GM23338 (cell line): ENCODE results near the gene KRT16. TPM values are rescaled to one million over a fixed set of nuclear protein-coding genes. Genes with fewer than 3 reads are reported as not detected.

Experiments
- ATAC-seq: fragments of 200-7000 bp; cut with Tn5 transposase; 3 replicates; pipeline ENCODE4 v1.9.1; 2020
- DNase-seq: peaks from one replicate; pipeline ENCODE4 v3.0.0-alpha.2; 2015; ENCODE audit warnings: low spot score
- H2AFZ ChIP-seq: fragments of 200-600 bp; sonication (generic); 2 replicates; pipeline ENCODE4 v1.8.0; 2016; ENCODE audit warnings: antibody characterized with exemption, mild to moderate bottlenecking, moderate library complexity
- H3F3A ChIP-seq: fragments of 200-600 bp; sonication (generic); replicated peaks from 2 replicates; pipeline ENCODE4 v1.8.0; 2017; ENCODE audit warnings: antibody characterized with exemption, mixed run types, low read depth
- H3K27ac ChIP-seq: fragments of 200-600 bp; sonication (generic); 2 replicates; pipeline ENCODE4 v1.6.1; 2016; ENCODE audit warnings: low read depth
- H3K27me3 ChIP-seq: fragments of 200-600 bp; sonication (generic); 2 replicates; pipeline ENCODE4 v1.8.0; 2016; ENCODE audit warnings: mild to moderate bottlenecking, mixed run types, moderate library complexity; ENCODE audit not compliant: insufficient read depth
- H3K36me3 ChIP-seq: fragments of 200-600 bp; sonication (generic); 2 replicates; pipeline ENCODE4 v1.8.0; 2016; ENCODE audit warnings: mild to moderate bottlenecking; ENCODE audit not compliant: insufficient read depth
- H3K4me1 ChIP-seq: fragments of 200-600 bp; sonication (generic); 2 replicates; pipeline ENCODE4 v1.8.0; 2016; ENCODE audit warnings: mild to moderate bottlenecking, moderate library complexity; ENCODE audit not compliant: insufficient read depth
- H3K4me2 ChIP-seq: fragments of 200-600 bp; sonication (generic); 2 replicates; pipeline ENCODE4 v1.7.1; 2017; ENCODE audit warnings: mixed run types
- H3K4me3 ChIP-seq: fragments of 200-600 bp; sonication (generic); 2 replicates; pipeline ENCODE4 v1.6.1; 2016; ENCODE audit warnings: mixed run types
- H3K79me2 ChIP-seq: fragments of 200-600 bp; sonication (generic); replicated peaks from 2 replicates; pipeline ENCODE4 v1.8.0; 2017; ENCODE audit warnings: mild to moderate bottlenecking; ENCODE audit not compliant: insufficient read depth
- H3K9me2 ChIP-seq: fragments of 200-600 bp; sonication (generic); 2 replicates; pipeline ENCODE4 v1.8.0; 2017; ENCODE audit not compliant: insufficient read depth
- H4K20me1 ChIP-seq: fragments of 200-600 bp; sonication (generic); replicated peaks from 2 replicates; pipeline ENCODE4 v1.8.0; 2017; ENCODE audit warnings: mild to moderate bottlenecking; ENCODE audit not compliant: insufficient read depth
- H3K27ac Mint-ChIP-seq: 2 replicates; pipeline ENCODE4 v1.8.0; 2020; ENCODE audit warnings: inconsistent platforms, mild to moderate bottlenecking, moderate library complexity, mixed read lengths
- H3K27me3 Mint-ChIP-seq: 3 replicates; pipeline ENCODE4 v1.8.0; 2022; ENCODE audit warnings: low read depth, mild to moderate bottlenecking, moderate library complexity, mixed read lengths, inconsistent platforms; ENCODE audit not compliant: insufficient read depth, poor library complexity
- H3K36me3 Mint-ChIP-seq: 3 replicates; pipeline ENCODE4 v1.8.0; 2021; ENCODE audit warnings: low read depth, mild to moderate bottlenecking, inconsistent platforms, moderate library complexity, mixed read lengths
- H3K4me1 Mint-ChIP-seq: 3 replicates; pipeline ENCODE4 v1.8.0; 2020; ENCODE audit warnings: mild to moderate bottlenecking, inconsistent platforms, mixed read lengths
- H3K4me3 Mint-ChIP-seq: 3 replicates; pipeline ENCODE4 v1.8.0; 2021; ENCODE audit warnings: moderate library complexity, mild to moderate bottlenecking, inconsistent platforms, mixed read lengths
- H3K9me3 Mint-ChIP-seq: 3 replicates; pipeline ENCODE4 v1.8.0; 2020; ENCODE audit warnings: moderate library complexity, mild to moderate bottlenecking, inconsistent platforms, mixed read lengths
- CREB1 ChIP-seq: fragments of 250-450 bp; sonication (Bioruptor Pico); IDR thresholded peaks from 2 replicates; pipeline ENCODE4 v1.5.0; 2020; ENCODE audit warnings: low read depth, mild to moderate bottlenecking, moderate library complexity
- EZH2 ChIP-seq: fragments of 200-600 bp; sonication (generic); IDR thresholded peaks from one replicate; pipeline ENCODE4 v1.8.0; 2017; ENCODE audit warnings: antibody characterized with exemption, mild to moderate bottlenecking, low read depth; ENCODE audit not compliant: unreplicated experiment
- EZH2phosphoT487 ChIP-seq: fragments of 200-600 bp; sonication (generic); IDR thresholded peaks from one replicate; pipeline ENCODE4 v1.8.1; 2018; ENCODE audit warnings: antibody characterized with exemption; ENCODE audit not compliant: unreplicated experiment
- NANOG ChIP-seq: IDR thresholded peaks from 2 replicates; pipeline ENCODE4 v1.6.1; 2016; ENCODE audit warnings: antibody characterized with exemption, borderline replicate concordance
- POLR2AphosphoS5 ChIP-seq: IDR thresholded peaks from 2 replicates; pipeline ENCODE4 v1.6.1; 2016; ENCODE audit warnings: antibody characterized with exemption, low read depth
- STAT1 ChIP-seq: IDR thresholded peaks from one replicate; pipeline ENCODE4 v1.6.1; 2016; ENCODE audit warnings: antibody characterized with exemption; ENCODE audit not compliant: unreplicated experiment
- ZNF114 ChIP-seq: fragments of 250-450 bp; sonication (Bioruptor Pico); IDR thresholded peaks from 2 replicates; pipeline ENCODE4 v1.5.0; 2020; ENCODE audit warnings: mild to moderate bottlenecking, moderate library complexity
- polyA plus RNA-seq: library from polyadenylated mRNA; unstranded; fragments of >200 nt; fragmentation: Nextera tagmentation; extraction: Ambion mirVana; gene quantifications from 2 replicates; pipeline ENCODE4 v1.2.1, GENCODE V29; 2016
- total RNA-seq: library from RNA; depleted of rRNA; stranded (reverse); fragments of >200 nt; shearing (Covaris generic); gene quantifications from 2 replicates; pipeline ENCODE4 v1.2.3, GENCODE V29; 2014
- TF ChIP-seq, protein P1 (sequence below): fragments of 250-450 bp; sonication (Bioruptor Pico); IDR thresholded peaks from 2 replicates; pipeline ENCODE4 v1.5.0; 2020; ENCODE audit warnings: mild to moderate bottlenecking, moderate library complexity
- TF ChIP-seq, protein P2 (sequence below): IDR thresholded peaks from 2 replicates; pipeline ENCODE4 v1.6.1; 2016; ENCODE audit warnings: antibody characterized with exemption
- TF ChIP-seq, protein P3 (sequence below), 2 experiments: fragments of 200-600 bp in 1 of 2; sonication (generic) in 1 of 2; conservative IDR thresholded peaks; 2 replicates each; pipeline versions ENCODE4 v1.5.1 to v1.6.1; 2016 to 2017; ENCODE audit warnings: antibody characterized with exemption in 2 of 2, low read depth in 2 of 2, mild to moderate bottlenecking in 2 of 2, moderate library complexity in 1 of 2

The KRT16 gene
- total and polyA plus RNA-seq, 2 experiments from 2014 or later, result not detected

DNA sequence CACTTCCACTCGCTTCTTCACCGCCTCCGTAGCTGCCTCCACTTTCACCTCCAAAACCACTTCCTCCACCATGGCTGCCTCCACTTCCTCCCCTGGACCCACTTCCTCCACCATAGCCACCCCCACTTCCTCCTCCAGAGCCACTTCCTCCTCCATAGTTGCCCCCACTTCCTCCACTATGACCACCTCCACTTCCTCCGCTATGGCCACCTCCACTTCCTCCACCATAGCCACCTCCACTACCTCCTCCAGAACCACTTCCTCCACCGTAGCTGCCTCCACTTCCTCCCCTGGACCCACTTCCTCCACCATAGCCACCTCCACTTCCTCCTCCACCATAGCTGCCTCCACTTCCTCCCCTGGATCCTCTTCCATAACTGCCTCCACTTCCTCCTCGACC, 45.2 kb downstream of the KRT16 start (continued):
- TF ChIP-seq, protein P1, sequence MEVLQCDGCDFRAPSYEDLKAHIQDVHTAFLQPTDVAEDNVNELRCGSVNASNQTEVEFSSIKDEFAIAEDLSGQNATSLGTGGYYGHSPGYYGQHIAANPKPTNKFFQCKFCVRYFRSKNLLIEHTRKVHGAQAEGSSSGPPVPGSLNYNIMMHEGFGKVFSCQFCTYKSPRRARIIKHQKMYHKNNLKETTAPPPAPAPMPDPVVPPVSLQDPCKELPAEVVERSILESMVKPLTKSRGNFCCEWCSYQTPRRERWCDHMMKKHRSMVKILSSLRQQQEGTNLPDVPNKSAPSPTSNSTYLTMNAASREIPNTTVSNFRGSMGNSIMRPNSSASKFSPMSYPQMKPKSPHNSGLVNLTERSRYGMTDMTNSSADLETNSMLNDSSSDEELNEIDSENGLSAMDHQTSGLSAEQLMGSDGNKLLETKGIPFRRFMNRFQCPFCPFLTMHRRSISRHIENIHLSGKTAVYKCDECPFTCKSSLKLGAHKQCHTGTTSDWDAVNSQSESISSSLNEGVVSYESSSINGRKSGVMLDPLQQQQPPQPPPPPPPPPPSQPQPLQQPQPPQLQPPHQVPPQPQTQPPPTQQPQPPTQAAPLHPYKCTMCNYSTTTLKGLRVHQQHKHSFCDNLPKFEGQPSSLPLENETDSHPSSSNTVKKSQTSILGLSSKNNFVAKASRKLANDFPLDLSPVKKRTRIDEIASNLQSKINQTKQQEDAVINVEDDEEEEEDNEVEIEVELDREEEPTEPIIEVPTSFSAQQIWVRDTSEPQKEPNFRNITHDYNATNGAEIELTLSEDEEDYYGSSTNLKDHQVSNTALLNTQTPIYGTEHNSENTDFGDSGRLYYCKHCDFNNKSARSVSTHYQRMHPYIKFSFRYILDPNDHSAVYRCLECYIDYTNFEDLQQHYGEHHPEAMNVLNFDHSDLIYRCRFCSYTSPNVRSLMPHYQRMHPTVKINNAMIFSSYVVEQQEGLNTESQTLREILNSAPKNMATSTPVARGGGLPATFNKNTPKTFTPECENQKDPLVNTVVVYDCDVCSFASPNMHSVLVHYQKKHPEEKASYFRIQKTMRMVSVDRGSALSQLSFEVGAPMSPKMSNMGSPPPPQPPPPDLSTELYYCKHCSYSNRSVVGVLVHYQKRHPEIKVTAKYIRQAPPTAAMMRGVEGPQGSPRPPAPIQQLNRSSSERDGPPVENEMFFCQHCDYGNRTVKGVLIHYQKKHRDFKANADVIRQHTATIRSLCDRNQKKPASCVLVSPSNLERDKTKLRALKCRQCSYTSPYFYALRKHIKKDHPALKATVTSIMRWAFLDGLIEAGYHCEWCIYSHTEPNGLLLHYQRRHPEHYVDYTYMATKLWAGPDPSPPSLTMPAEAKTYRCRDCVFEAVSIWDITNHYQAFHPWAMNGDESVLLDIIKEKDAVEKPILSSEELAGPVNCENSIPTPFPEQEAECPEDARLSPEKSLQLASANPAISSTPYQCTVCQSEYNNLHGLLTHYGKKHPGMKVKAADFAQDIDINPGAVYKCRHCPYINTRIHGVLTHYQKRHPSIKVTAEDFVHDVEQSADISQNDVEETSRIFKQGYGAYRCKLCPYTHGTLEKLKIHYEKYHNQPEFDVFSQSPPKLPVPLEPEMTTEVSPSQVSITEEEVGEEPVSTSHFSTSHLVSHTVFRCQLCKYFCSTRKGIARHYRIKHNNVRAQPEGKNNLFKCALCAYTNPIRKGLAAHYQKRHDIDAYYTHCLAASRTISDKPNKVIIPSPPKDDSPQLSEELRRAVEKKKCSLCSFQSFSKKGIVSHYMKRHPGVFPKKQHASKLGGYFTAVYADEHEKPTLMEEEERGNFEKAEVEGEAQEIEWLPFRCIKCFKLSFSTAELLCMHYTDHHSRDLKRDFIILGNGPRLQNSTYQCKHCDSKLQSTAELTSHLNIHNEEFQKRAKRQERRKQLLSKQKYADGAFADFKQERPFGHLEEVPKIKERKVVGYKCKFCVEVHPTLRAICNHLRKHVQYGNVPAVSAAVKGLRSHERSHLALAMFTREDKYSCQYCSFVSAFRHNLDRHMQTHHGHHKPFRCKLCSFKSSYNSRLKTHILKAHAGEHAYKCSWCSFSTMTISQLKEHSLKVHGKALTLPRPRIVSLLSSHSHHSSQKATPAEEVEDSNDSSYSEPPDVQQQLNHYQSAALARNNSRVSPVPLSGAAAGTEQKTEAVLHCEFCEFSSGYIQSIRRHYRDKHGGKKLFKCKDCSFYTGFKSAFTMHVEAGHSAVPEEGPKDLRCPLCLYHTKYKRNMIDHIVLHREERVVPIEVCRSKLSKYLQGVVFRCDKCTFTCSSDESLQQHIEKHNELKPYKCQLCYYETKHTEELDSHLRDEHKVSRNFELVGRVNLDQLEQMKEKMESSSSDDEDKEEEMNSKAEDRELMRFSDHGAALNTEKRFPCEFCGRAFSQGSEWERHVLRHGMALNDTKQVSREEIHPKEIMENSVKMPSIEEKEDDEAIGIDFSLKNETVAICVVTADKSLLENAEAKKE (CRISPR knock-in tag), result no peak
- TF ChIP-seq NANOG, result no peak
- no peak for TF ChIP-seq STAT1
- TF ChIP-seq CREB1 (CRISPR knock-in tag), result no peak
- no peak for TF ChIP-seq EZH2phosphoT487

DNA sequence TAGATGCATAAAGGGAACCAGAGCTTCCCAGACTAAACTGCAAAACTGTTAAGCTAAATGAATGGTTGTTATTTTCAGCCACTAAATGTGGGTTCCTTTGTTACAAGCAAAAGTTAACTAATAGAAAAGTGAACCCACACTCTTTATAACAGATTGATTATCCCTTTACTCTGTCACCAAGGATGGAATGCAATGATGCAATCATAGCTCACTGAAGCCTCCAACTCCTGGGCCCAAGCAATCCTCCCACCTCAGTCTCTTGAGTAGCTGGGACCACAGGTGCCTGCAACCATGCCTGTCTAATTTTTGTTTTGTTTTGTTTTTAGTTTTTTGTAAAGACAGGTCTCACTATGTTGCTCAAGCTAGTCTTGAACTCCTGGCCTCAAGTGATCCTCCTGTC, 47.2 kb downstream of the KRT16 start:
- peaks cover 16% of the 10 kb centered on the region for H3K27me3 Mint-ChIP-seq
- no peak for DNase-seq
- no peaks in the 10 kb centered on the region for H3K36me3 Mint-ChIP-seq
- no peak overlapping the region for H3K27ac ChIP-seq
- H3K79me2 ChIP-seq, result no peaks in the 10 kb centered on the region
- H3K4me1 ChIP-seq, result no peaks in the 10 kb centered on the region
- H3K9me3 Mint-ChIP-seq, result peaks cover 6% of the 10 kb centered on the region; the same call in 1 of the 3 replicates
- H3F3A ChIP-seq, result no peaks in the 10 kb centered on the region
- no peaks in the 10 kb centered on the region for H3K27me3 ChIP-seq
- H3K4me3 Mint-ChIP-seq, result no peak overlapping the region
- no peaks in the 10 kb centered on the region for H3K36me3 ChIP-seq
- H3K27ac Mint-ChIP-seq, result no peak overlapping the region
- H2AFZ ChIP-seq, result no peak overlapping the region
- H3K4me3 ChIP-seq, result no peak overlapping the region
- ATAC-seq, result no peak
- peaks cover 4% of the 10 kb centered on the region; the same call in 1 of the 2 replicates for H3K9me2 ChIP-seq
- no peaks in the 10 kb centered on the region for H3K4me1 Mint-ChIP-seq
- no peaks in the 10 kb centered on the region for H4K20me1 ChIP-seq
- H3K4me2 ChIP-seq, result no peak overlapping the region
- no peak for TF ChIP-seq POLR2AphosphoS5
- TF ChIP-seq STAT1, result no peak
- TF ChIP-seq ZNF114 (CRISPR knock-in tag), result no peak
- no peak for TF ChIP-seq NANOG
- TF ChIP-seq EZH2phosphoT487, result no peak
- TF ChIP-seq, protein P2, sequence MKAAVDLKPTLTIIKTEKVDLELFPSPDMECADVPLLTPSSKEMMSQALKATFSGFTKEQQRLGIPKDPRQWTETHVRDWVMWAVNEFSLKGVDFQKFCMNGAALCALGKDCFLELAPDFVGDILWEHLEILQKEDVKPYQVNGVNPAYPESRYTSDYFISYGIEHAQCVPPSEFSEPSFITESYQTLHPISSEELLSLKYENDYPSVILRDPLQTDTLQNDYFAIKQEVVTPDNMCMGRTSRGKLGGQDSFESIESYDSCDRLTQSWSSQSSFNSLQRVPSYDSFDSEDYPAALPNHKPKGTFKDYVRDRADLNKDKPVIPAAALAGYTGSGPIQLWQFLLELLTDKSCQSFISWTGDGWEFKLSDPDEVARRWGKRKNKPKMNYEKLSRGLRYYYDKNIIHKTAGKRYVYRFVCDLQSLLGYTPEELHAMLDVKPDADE, result no peak
- no peak for TF ChIP-seq CREB1 (CRISPR knock-in tag)
- no peak for TF ChIP-seq EZH2
- TF ChIP-seq, protein P3, sequence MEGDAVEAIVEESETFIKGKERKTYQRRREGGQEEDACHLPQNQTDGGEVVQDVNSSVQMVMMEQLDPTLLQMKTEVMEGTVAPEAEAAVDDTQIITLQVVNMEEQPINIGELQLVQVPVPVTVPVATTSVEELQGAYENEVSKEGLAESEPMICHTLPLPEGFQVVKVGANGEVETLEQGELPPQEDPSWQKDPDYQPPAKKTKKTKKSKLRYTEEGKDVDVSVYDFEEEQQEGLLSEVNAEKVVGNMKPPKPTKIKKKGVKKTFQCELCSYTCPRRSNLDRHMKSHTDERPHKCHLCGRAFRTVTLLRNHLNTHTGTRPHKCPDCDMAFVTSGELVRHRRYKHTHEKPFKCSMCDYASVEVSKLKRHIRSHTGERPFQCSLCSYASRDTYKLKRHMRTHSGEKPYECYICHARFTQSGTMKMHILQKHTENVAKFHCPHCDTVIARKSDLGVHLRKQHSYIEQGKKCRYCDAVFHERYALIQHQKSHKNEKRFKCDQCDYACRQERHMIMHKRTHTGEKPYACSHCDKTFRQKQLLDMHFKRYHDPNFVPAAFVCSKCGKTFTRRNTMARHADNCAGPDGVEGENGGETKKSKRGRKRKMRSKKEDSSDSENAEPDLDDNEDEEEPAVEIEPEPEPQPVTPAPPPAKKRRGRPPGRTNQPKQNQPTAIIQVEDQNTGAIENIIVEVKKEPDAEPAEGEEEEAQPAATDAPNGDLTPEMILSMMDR (conservative IDR thresholded peaks at IDR 0.05; ENCODE audit: low read depth in 2 of 2), result no peak
